ENCODE data around the gene OSTM1. TPM values are rescaled to one million over a fixed set of nuclear protein-coding genes. Genes with fewer than 3 reads are reported as not detected.

The OSTM1 gene
- polyA plus RNA-seq (2013) = 12.0 and 12.8 TPM in 2 replicates

DNA sequence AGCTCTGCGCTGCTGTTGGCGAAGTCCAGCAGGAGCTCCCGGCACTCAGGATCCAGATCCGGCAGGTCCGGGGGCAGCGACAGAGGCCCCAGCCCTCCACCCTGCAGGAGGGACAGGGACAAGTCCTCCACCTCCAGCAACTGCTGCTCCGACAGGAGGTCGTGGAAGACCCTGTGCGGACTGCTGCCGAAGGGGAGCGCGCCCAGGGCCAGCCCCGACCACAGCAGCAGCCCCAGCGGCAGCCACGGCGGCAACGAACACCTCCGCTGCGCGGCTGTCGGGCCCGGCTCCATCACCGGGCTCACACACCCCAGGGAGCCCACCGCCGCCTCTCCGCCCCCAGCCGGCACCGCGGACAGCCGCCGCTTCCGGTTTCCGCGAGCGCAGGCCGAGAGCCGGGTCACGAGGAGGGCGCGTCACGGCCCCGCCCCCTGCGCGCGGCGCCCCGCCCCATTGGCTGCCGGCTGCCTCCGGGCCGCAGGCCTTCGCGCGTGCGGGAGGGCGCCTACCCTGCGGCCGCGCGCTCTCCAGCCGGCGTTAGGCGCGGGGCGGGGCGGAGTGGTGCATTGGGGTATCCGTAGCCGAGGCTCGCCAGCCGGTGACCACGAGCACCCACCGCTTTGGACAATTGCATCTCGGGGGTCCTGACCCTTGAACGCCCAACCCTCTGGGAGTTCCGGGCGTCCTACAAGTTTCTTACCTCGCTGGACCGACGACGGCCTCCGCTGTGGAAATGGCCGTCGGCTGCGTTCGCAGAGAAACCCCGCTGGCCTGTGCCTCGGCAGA is at the start of gene OSTM1:
Gene OSTM1 (minus strand): TSS at position 383 of the 786 bp plus-strand sequence. CDS start 90 bp downstream, at position 293.
- WGBS (ENCODE audit: extremely low coverage, insufficient coverage, insufficient read length) = no CpG with 5 or more reads among the region's 86 CpGs
- Histone ChIP-seq H4K8ac (ENCODE audit: low read depth, low read length) (peak within 1 kb of the TSS; percentile 99), H3K79me2 (ENCODE audit: control insufficient read depth, insufficient read depth, low read length, poor library complexity) (peaks cover 9% of the 10 kb centered on the region), H3K79me1 (ENCODE audit: low read length) (peaks cover 8% of the 10 kb centered on the region), H2AK5ac (ENCODE audit: low read length) (peak within 1 kb of the TSS; percentile 13), H2BK5ac (ENCODE audit: low read depth, low read length, poor library complexity) (peak within 1 kb of the TSS; percentile 65), H3K9ac (ENCODE audit: low read length) (peak within 1 kb of the TSS; percentile 87), H4K91ac (ENCODE audit: low read depth, low read length) (peak within 1 kb of the TSS; percentile 94), H3K14ac (ENCODE audit: low read length) (peak within 1 kb of the TSS; percentile 88), H3K23ac (ENCODE audit: low read length) (no peak within 1 kb of the TSS), H3K4me2 (ENCODE audit: low read length) (peak within 1 kb of the TSS; percentile 96), H2AFZ (ENCODE audit: insufficient read depth, low read length, poor library complexity) (peak within 1 kb of the TSS; percentile 94), H3K36me3 (ENCODE audit: control insufficient read depth in 1 of 2, insufficient read depth in 2 of 2, low read length in 2 of 2) (peaks cover 0 to 2% of the 10 kb centered on the region in 2 experiments), H3K18ac (ENCODE audit: low read length) (peak within 1 kb of the TSS; percentile 95), H3K4me1 (ENCODE audit: control insufficient read depth in 1 of 2, insufficient read depth in 2 of 2, low read length in 2 of 2) (peaks cover 5 to 12% of the 10 kb centered on the region in 2 experiments), H3K9me3 (ENCODE audit: insufficient read depth, low read depth, low read length) (no peaks in the 10 kb centered on the region), H4K12ac (ENCODE audit: low read depth, low read length) (peak within 1 kb of the TSS; percentile 99), H2BK12ac (ENCODE audit: low read length) (peak within 1 kb of the TSS; percentile 39), H2BK120ac (ENCODE audit: insufficient read depth, low read length, poor library complexity) (peak within 1 kb of the TSS; percentile 86), H3K27me3 (ENCODE audit: insufficient read depth, low read length) (no peaks in the 10 kb centered on the region), H3K27ac (ENCODE audit: low read depth, low read length) (peak within 1 kb of the TSS; percentile 51), H3K4ac (ENCODE audit: low read depth, low read length) (peak within 1 kb of the TSS; percentile 87), H3K4me3 (ENCODE audit: low read depth, low read length) (peak within 1 kb of the TSS; percentile 97)
- peak; percentile 87 to 93 for DNase-seq

GRCh38 chr6:108123946-108124345 is 49.4 kb upstream of the OSTM1 start:
- Histone ChIP-seq H2BK5ac (ENCODE audit: low read depth, low read length, poor library complexity) (no peak overlapping the region), H4K12ac (ENCODE audit: low read depth, low read length) (no peak overlapping the region)
- WGBS (ENCODE audit: extremely low coverage, insufficient coverage, insufficient read length) = no CpG with 5 or more reads among the region's 7 CpGs

GRCh38 chr6:108123481-108123929 is 49.0 kb upstream of the OSTM1 start:
- Histone ChIP-seq H2BK120ac (ENCODE audit: insufficient read depth, low read length, poor library complexity) (no peak overlapping the region), H2AK5ac (ENCODE audit: low read length) (no peak overlapping the region), H3K4me3 (ENCODE audit: low read depth, low read length) (no peak overlapping the region), H2BK5ac (ENCODE audit: low read depth, low read length, poor library complexity) (no peak overlapping the region), H2AFZ (ENCODE audit: insufficient read depth, low read length, poor library complexity) (no peak overlapping the region), H2BK12ac (ENCODE audit: low read length) (no peak overlapping the region), H3K79me2 (ENCODE audit: control insufficient read depth, insufficient read depth, low read length, poor library complexity) (no peaks in the 10 kb centered on the region), H4K12ac (ENCODE audit: low read depth, low read length) (no peak overlapping the region), H3K4ac (ENCODE audit: low read depth, low read length) (no peak overlapping the region), H3K79me1 (ENCODE audit: low read length) (no peaks in the 10 kb centered on the region), H3K4me1 (ENCODE audit: control insufficient read depth in 1 of 2, insufficient read depth in 2 of 2, low read length in 2 of 2) (peaks cover 0 to 3% of the 10 kb centered on the region in 2 experiments), H3K18ac (ENCODE audit: low read length) (no peak overlapping the region), H3K23ac (ENCODE audit: low read length) (no peak overlapping the region), H3K9me3 (ENCODE audit: insufficient read depth, low read depth, low read length) (peaks cover 4% of the 10 kb centered on the region), H3K36me3 (ENCODE audit: control insufficient read depth in 1 of 2, insufficient read depth in 2 of 2, low read length in 2 of 2) (no peaks in the 10 kb centered on the region), H3K27ac (ENCODE audit: low read depth, low read length) (no peak overlapping the region), H3K27me3 (ENCODE audit: insufficient read depth, low read length) (peaks cover 55% of the 10 kb centered on the region), H3K9ac (ENCODE audit: low read length) (no peak overlapping the region), H4K8ac (ENCODE audit: low read depth, low read length) (no peak overlapping the region), H3K14ac (ENCODE audit: low read length) (no peak overlapping the region), H4K91ac (ENCODE audit: low read depth, low read length) (no peak overlapping the region), H3K4me2 (ENCODE audit: low read length) (no peak overlapping the region)
- no CpG with 5 or more reads among the region's 13 CpGs for WGBS (ENCODE audit: extremely low coverage, insufficient coverage, insufficient read length)
- peak; percentile 72 to 84 for DNase-seq

More at GRCh38 chr6:108123946-108124345, 49.4 kb upstream of the OSTM1 start:
- Histone ChIP-seq H2BK12ac (ENCODE audit: low read length) (no peak overlapping the region), H3K4me2 (ENCODE audit: low read length) (no peak overlapping the region), H2AFZ (ENCODE audit: insufficient read depth, low read length, poor library complexity) (no peak overlapping the region), H3K4me1 (ENCODE audit: control insufficient read depth in 1 of 2, insufficient read depth in 2 of 2, low read length in 2 of 2) (peaks cover 0 to 3% of the 10 kb centered on the region in 2 experiments), H3K36me3 (ENCODE audit: control insufficient read depth in 1 of 2, insufficient read depth in 2 of 2, low read length in 2 of 2) (no peaks in the 10 kb centered on the region), H3K27me3 (ENCODE audit: insufficient read depth, low read length) (peaks cover 53% of the 10 kb centered on the region), H3K4me3 (ENCODE audit: low read depth, low read length) (no peak overlapping the region), H3K23ac (ENCODE audit: low read length) (no peak overlapping the region), H2AK5ac (ENCODE audit: low read length) (no peak overlapping the region), H4K8ac (ENCODE audit: low read depth, low read length) (no peak overlapping the region), H3K79me1 (ENCODE audit: low read length) (no peaks in the 10 kb centered on the region), H3K4ac (ENCODE audit: low read depth, low read length) (no peak overlapping the region), H2BK120ac (ENCODE audit: insufficient read depth, low read length, poor library complexity) (no peak overlapping the region), H3K9ac (ENCODE audit: low read length) (no peak overlapping the region), H3K18ac (ENCODE audit: low read length) (no peak overlapping the region), H3K14ac (ENCODE audit: low read length) (no peak overlapping the region), H3K9me3 (ENCODE audit: insufficient read depth, low read depth, low read length) (peaks cover 4% of the 10 kb centered on the region), H4K91ac (ENCODE audit: low read depth, low read length) (no peak overlapping the region), H3K79me2 (ENCODE audit: control insufficient read depth, insufficient read depth, low read length, poor library complexity) (no peaks in the 10 kb centered on the region), H3K27ac (ENCODE audit: low read depth, low read length) (no peak overlapping the region)
- DNase-seq = peak in 1 of 2 donors; percentile 29

DNA sequence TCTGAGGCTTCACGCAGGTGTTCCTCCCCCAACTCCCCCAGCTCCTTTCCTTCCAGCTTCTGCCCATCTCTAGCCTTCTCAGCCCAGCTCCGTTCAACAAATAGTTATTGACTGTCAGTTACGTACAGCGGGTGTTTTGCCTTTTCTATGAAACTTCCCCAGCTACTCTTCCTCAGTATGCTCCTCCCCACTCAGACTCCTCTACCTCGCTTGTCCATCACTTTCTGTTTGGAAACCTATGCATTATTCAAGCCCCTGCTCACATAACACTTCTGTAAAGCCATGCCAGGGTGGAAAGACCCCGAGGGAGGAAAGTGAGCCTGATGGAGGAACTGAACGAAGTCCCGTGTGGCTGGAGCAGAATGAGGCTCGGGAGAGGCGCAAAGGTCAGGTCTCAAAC is 47.1 kb upstream of the OSTM1 start:
- no peak overlapping the region for H2BK120ac ChIP-seq (ENCODE audit: insufficient read depth, low read length, poor library complexity)
- H3K4me1 ChIP-seq (ENCODE audit: control insufficient read depth in 1 of 2, insufficient read depth in 2 of 2, low read length in 2 of 2) = peaks cover 7 to 9% of the 10 kb centered on the region in 2 experiments
- H3K23ac ChIP-seq (ENCODE audit: low read length) = no peak overlapping the region
- no peak overlapping the region for H2AFZ ChIP-seq (ENCODE audit: insufficient read depth, low read length, poor library complexity)
- no peak overlapping the region for H4K8ac ChIP-seq (ENCODE audit: low read depth, low read length)
- peaks cover 8% of the 10 kb centered on the region for H3K9me3 ChIP-seq (ENCODE audit: insufficient read depth, low read depth, low read length)
- H3K4me3 ChIP-seq (ENCODE audit: low read depth, low read length) = no peak overlapping the region
- H3K36me3 ChIP-seq (ENCODE audit: control insufficient read depth in 1 of 2, insufficient read depth in 2 of 2, low read length in 2 of 2) = no peaks in the 10 kb centered on the region
- H3K9ac ChIP-seq (ENCODE audit: low read length) = no peak overlapping the region
- H2BK12ac ChIP-seq (ENCODE audit: low read length) = no peak overlapping the region
- no CpG with 5 or more reads among the region's 10 CpGs for WGBS (ENCODE audit: extremely low coverage, insufficient coverage, insufficient read length)
- no peak overlapping the region for H2AK5ac ChIP-seq (ENCODE audit: low read length)
- H3K27ac ChIP-seq (ENCODE audit: low read depth, low read length) = no peak overlapping the region
- H3K14ac ChIP-seq (ENCODE audit: low read length) = no peak overlapping the region
- DNase-seq = no peak
- no peak overlapping the region for H3K4me2 ChIP-seq (ENCODE audit: low read length)
- H4K12ac ChIP-seq (ENCODE audit: low read depth, low read length) = no peak overlapping the region
- no peak overlapping the region for H3K4ac ChIP-seq (ENCODE audit: low read depth, low read length)
- peaks cover 72% of the 10 kb centered on the region for H3K27me3 ChIP-seq (ENCODE audit: insufficient read depth, low read length)
- H4K91ac ChIP-seq (ENCODE audit: low read depth, low read length) = no peak overlapping the region
- H2BK5ac ChIP-seq (ENCODE audit: low read depth, low read length, poor library complexity) = no peak overlapping the region
- H3K18ac ChIP-seq (ENCODE audit: low read length) = no peak overlapping the region
- H3K79me1 ChIP-seq (ENCODE audit: low read length) = no peaks in the 10 kb centered on the region
- H3K79me2 ChIP-seq (ENCODE audit: control insufficient read depth, insufficient read depth, low read length, poor library complexity) = no peaks in the 10 kb centered on the region
